ENCODE results near the gene MRGPRG.

DNA sequence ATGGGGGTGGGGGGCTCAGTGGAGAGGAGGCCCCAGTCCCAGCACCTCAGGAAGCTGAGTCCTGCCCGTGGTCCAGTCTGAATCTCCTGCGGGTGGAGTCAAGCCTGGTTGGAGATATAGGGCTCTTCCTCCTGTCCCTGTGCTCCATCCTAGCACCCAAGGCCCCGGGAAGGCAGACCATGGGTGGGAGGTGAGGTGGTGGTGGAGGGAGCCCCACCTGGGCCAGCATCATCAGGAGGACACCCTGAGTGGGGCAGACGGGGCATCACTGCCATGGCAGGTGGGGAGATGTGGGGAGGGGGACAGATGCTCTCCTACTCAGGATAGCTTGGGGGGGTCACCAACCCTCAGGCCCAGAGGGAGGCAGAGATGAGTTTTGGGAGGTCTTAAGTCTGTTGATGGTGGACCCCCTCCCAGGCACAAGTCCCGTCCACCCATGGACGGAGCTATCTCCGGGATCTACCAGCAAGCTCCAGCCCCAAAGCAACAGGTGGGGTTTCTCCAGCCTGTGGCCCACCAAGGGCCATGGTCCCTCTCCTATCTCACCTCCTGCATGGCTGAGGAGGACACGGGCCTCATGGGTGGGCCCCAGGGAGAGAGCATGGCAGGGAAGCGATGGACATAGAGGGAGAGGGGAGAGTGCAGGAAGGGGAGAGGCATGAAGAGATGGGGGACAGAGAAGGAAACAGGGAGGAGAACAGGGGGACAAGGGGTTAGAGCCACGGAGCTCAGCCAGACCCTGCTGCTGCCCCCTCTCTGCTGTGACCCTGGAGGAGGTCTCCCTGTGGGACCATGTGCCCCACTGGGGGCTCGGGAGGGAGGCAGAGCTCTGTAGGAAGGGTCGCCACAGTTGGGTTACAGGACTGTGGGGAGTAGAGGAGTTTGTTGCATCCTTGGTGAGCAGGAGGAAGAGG lies 12.3 kb upstream of the MRGPRG start:
- TF ChIP-seq EZH2 (IDR thresholded peaks at IDR 0.05; ENCODE audit: low read length) (no peak), CTCF (optimal IDR thresholded peaks at IDR 0.05 in 1 of 3, IDR thresholded peaks at IDR 0.05 in 1 of 3, conservative IDR thresholded peaks at IDR 0.05 in 1 of 3; ENCODE audit: extremely low read depth in 1 of 3, insufficient read depth in 2 of 3, low read length in 3 of 3) (no peak)

Data from keratinocyte (primary cell).